DOHH2 (cell line): Measurements from ENCODE around the gene XPC.

Experiments
- H3F3A ChIP-seq: fragments of 200-600 bp; sonication (generic), shearing (Covaris generic); 2 replicates; pipeline ENCODE4 v1.6.0; 2016; ENCODE audit warnings: antibody characterized with exemption, mild to moderate bottlenecking; ENCODE audit not compliant: control insufficient read depth, insufficient read depth
- H3K27ac ChIP-seq: fragments of 200-600 bp; sonication (generic); 2 replicates; pipeline ENCODE4 v1.5.1; 2014; ENCODE audit warnings: low read depth, mild to moderate bottlenecking, low read length, moderate library complexity
- H3K27me3 ChIP-seq: fragments of 200-600 bp; sonication (generic); 2 replicates; pipeline ENCODE4 v1.6.1; 2014; ENCODE audit warnings: mild to moderate bottlenecking, low read length, mixed read lengths; ENCODE audit not compliant: control insufficient read depth
- H3K36me3 ChIP-seq: fragments of 200-600 bp; sonication (generic); 2 replicates; pipeline ENCODE4 v1.6.1; 2014; ENCODE audit warnings: mild to moderate bottlenecking, low read length, moderate library complexity, mixed read lengths; ENCODE audit not compliant: control insufficient read depth
- H3K4me1 ChIP-seq: fragments of 200-600 bp; sonication (generic); 2 replicates; pipeline ENCODE4 v1.6.1; 2014; ENCODE audit warnings: mild to moderate bottlenecking, low read length, mixed read lengths; ENCODE audit not compliant: control insufficient read depth
- H3K4me2 ChIP-seq: fragments of 200-600 bp; sonication (generic); 2 replicates; pipeline ENCODE4 v1.6.0; 2014; ENCODE audit warnings: mild to moderate bottlenecking, low read length, moderate library complexity
- H3K4me3 ChIP-seq: fragments of 200-600 bp; sonication (generic); 2 replicates; pipeline ENCODE4 v1.5.1; 2014; ENCODE audit warnings: mild to moderate bottlenecking, low read length, mixed read lengths
- H3K79me2 ChIP-seq: fragments of 200-600 bp; sonication (generic); 2 replicates; pipeline ENCODE4 v1.6.1; 2014; ENCODE audit warnings: mild to moderate bottlenecking, low read length, mixed read lengths; ENCODE audit not compliant: control insufficient read depth
- H3K9me2 ChIP-seq: fragments of 200-600 bp; sonication (generic); replicated peaks from 2 replicates; pipeline ENCODE4 v1.6.1; 2014; ENCODE audit warnings: mild to moderate bottlenecking, low read length, mixed read lengths; ENCODE audit not compliant: control insufficient read depth
- H3K9me3 ChIP-seq: fragments of 200-600 bp; sonication (generic); 2 replicates; pipeline ENCODE4 v1.6.1; 2014; ENCODE audit warnings: antibody characterized with exemption, low read length, mixed read lengths; ENCODE audit not compliant: control insufficient read depth, insufficient read depth
- H4K20me1 ChIP-seq: fragments of 200-600 bp; sonication (generic); 2 replicates; pipeline ENCODE4 v1.6.0; 2014; ENCODE audit warnings: low read depth, mild to moderate bottlenecking, antibody characterized with exemption, low read length, moderate library complexity; ENCODE audit not compliant: control insufficient read depth, insufficient read depth
- CTCF ChIP-seq: fragments of 200-600 bp; sonication (generic); IDR thresholded peaks from one replicate; pipeline ENCODE4 v1.5.1; 2014; ENCODE audit warnings: antibody characterized with exemption, mild to moderate bottlenecking, low read depth, low read length; ENCODE audit not compliant: poor library complexity, severe bottlenecking
- EZH2phosphoT487 ChIP-seq: fragments of 200-600 bp; sonication (generic); IDR thresholded peaks from 2 replicates; pipeline ENCODE4 v1.6.1; 2017; ENCODE audit warnings: borderline replicate concordance, mild to moderate bottlenecking, antibody characterized with exemption, low read length, moderate library complexity, mixed read lengths

Gene XPC

GRCh38 chr3:14126017-14126886, 52.1 kb downstream of the XPC start:
- no peaks in the 10 kb centered on the region for H3K9me3 ChIP-seq
- H3K36me3 ChIP-seq: peaks cover 60% of the 10 kb centered on the region
- H3K79me2 ChIP-seq: peaks cover 72% of the 10 kb centered on the region
- peaks cover 6% of the 10 kb centered on the region; the same call in 1 of the 2 replicates for H4K20me1 ChIP-seq
- H3K4me1 ChIP-seq: peaks cover 37% of the 10 kb centered on the region
- no peak for TF ChIP-seq EZH2phosphoT487
- no peak for TF ChIP-seq CTCF
- no peaks in the 10 kb centered on the region for H3K27me3 ChIP-seq
- H3F3A ChIP-seq: no peaks in the 10 kb centered on the region
- peak overlapping the region; percentile 96 for H3K4me3 ChIP-seq
- no peak overlapping the region for H3K27ac ChIP-seq
- H3K4me2 ChIP-seq: peak overlapping the region; percentile 88
- no peaks in the 10 kb centered on the region for H3K9me2 ChIP-seq

- Histone ChIP-seq H3K4me1 (peaks cover 38% of the 10 kb centered on the region), H3K79me2 (peaks cover 81% of the 10 kb centered on the region), H4K20me1 (peaks cover 6% of the 10 kb centered on the region; the same call in 1 of the 2 replicates), H3K27me3 (no peaks in the 10 kb centered on the region), H3K4me2 (peak overlapping the region; percentile 88), H3K36me3 (peaks cover 57% of the 10 kb centered on the region), H3K27ac (no peak overlapping the region), H3K4me3 (peak overlapping the region; percentile 96), H3F3A (no peaks in the 10 kb centered on the region), H3K9me2 (no peaks in the 10 kb centered on the region), H3K9me3 (no peaks in the 10 kb centered on the region)
- TF ChIP-seq CTCF: no peak
- TF ChIP-seq EZH2phosphoT487: no peak
Measured at GRCh38 chr3:14125193-14126016, 53.0 kb downstream of the XPC start.

- H3K9me2 ChIP-seq: no peaks in the 10 kb centered on the region
- no peaks in the 10 kb centered on the region for H3K9me3 ChIP-seq
- H3K27me3 ChIP-seq: no peaks in the 10 kb centered on the region
- H4K20me1 ChIP-seq: peaks cover 6% of the 10 kb centered on the region; the same call in 1 of the 2 replicates
- peak within 1 kb of the TSS; percentile 96 for H3K4me3 ChIP-seq
- H3K4me1 ChIP-seq: peaks cover 38% of the 10 kb centered on the region
- H3K4me2 ChIP-seq: peak within 1 kb of the TSS; percentile 88
- TF ChIP-seq EZH2phosphoT487: no peak
- no peak for TF ChIP-seq CTCF
- H3F3A ChIP-seq: no peaks in the 10 kb centered on the region
- peaks cover 88% of the 10 kb centered on the region for H3K79me2 ChIP-seq
- peak within 1 kb of the TSS; percentile 67 for H3K27ac ChIP-seq
- peaks cover 60% of the 10 kb centered on the region for H3K36me3 ChIP-seq
Measured at GRCh38 chr3:14124615-14125192, 53.7 kb downstream of the XPC start, which contains the start of the genes CHCHD4 and TMEM43. Gene CHCHD4, minus strand, starts transcription at chr3:14124870. Its CDS starts 194 bp downstream, at chr3:14124676. Gene TMEM43, plus strand, starts transcription at chr3:14125052. Its CDS starts 142 bp downstream, at chr3:14125194.
